ENCODE measurements around the gene SCARB1. TPM values are rescaled to one million over a fixed set of nuclear protein-coding genes. Genes with fewer than 3 reads are reported as not detected.

Gene SCARB1
- total and polyA plus RNA-seq, 9 of the 15 experiments (the other 6 are each of a cell fraction or from before 2014, with no cell fraction given), result 0.56 to 157 (median 52.8) TPM

DNA sequence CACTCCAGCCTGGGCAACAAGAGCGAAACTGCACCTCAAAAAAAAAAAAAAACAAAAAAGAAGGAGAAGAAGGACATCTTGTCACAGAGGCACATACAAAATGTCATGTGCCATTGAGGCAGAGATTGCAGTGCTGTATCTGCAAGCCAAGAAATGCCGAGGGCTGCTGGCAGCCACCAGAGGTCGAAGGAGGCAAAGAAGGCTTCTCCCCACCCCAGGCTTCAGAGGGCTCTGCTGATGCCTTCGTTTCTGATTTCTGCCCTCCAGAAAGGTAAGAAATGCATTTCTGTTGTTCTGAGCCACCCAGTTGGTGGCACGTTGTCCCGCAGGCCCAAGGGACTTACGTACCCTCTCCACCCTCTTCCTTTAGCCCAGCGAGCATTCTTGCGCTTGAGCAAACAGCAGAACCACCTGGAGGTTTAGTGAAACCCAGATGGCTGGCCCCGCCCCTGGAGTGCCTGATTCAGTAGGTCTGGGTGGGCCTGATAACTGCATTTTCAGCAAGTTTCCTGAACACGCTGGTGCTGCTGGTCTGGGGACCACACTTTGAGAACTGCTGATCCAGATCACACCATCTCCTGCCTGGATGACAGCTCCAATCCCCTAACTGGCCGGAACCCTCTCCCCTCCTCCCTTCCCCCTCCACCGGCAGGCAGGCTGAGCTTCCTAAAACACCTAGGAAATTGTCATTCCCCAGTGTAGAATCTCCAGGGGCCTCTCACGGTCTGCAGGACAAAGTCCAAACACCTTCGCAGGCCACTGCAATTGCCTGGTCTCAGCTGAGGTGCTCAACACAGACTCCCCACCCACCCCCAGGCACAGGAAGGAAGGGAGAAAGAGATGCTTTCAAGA is 21.1 kb upstream of the SCARB1 start (continued):
- TF ChIP-seq AFF4 (CRISPR knock-in tag; IDR thresholded peaks at IDR 0.05) (no peak), BHLHE40 (IDR thresholded peaks at IDR 0.05; ENCODE audit: low read length) (0 out of 2 replicates have a peak, but pooled peaks have one; percentile 40), MNT (conservative IDR thresholded peaks at IDR 0.05) (peak in 1 of 2 experiments; percentile 82; a peak in 2 of 4 replicates), HDAC2 (IDR thresholded peaks at IDR 0.05) (peak; percentile 83), XRCC5 (IDR thresholded peaks at IDR 0.05; ENCODE audit: low read depth, low read length) (peak; percentile 69; the same call in 1 of the 2 replicates), FOXM1 (IDR thresholded peaks at IDR 0.05; ENCODE audit: low read depth) (peak; percentile 68; the same call in 1 of the 2 replicates), FOXM1 (CRISPR knock-in tag; IDR thresholded peaks at IDR 0.05; ENCODE audit: low read depth) (no peak), LARP7 (IDR thresholded peaks at IDR 0.05) (0 out of 2 replicates have a peak, but pooled peaks have one; percentile 74), CREB3 (tag; conservative IDR thresholded peaks at IDR 0.05; ENCODE audit: low read depth) (0 out of 2 replicates have a peak, but pooled peaks have one; percentile 30), TEAD4 (IDR thresholded peaks at IDR 0.05; ENCODE audit: low read length) (peak; percentile 96), TEAD4 (CRISPR knock-in tag; IDR thresholded peaks at IDR 0.05; ENCODE audit: borderline replicate concordance) (no peak), ZNF316 (IDR thresholded peaks at IDR 0.05) (peak; percentile 97), MECOM (CRISPR knock-in tag; IDR thresholded peaks at IDR 0.05) (peak; percentile 53; the same call in 1 of the 2 replicates), ATF7 (IDR thresholded peaks at IDR 0.05) (peak; percentile 56; the same call in 1 of the 2 replicates), PKNOX1 (IDR thresholded peaks at IDR 0.05) (peak; percentile 79), ZNF699 (CRISPR knock-in tag; IDR thresholded peaks at IDR 0.05; ENCODE audit: insufficient replicate concordance) (no peak)
- TF ChIP-seq, protein P1, sequence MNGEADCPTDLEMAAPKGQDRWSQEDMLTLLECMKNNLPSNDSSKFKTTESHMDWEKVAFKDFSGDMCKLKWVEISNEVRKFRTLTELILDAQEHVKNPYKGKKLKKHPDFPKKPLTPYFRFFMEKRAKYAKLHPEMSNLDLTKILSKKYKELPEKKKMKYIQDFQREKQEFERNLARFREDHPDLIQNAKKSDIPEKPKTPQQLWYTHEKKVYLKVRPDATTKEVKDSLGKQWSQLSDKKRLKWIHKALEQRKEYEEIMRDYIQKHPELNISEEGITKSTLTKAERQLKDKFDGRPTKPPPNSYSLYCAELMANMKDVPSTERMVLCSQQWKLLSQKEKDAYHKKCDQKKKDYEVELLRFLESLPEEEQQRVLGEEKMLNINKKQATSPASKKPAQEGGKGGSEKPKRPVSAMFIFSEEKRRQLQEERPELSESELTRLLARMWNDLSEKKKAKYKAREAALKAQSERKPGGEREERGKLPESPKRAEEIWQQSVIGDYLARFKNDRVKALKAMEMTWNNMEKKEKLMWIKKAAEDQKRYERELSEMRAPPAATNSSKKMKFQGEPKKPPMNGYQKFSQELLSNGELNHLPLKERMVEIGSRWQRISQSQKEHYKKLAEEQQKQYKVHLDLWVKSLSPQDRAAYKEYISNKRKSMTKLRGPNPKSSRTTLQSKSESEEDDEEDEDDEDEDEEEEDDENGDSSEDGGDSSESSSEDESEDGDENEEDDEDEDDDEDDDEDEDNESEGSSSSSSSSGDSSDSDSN (IDR thresholded peaks at IDR 0.05; ENCODE audit: borderline replicate concordance in 1 of 2, low read depth in 2 of 2, low read length in 2 of 2), result peak in 1 of 2 experiments; percentile 61; a peak in 1 of 4 replicates
